Activated B cell treated with CpG ODN at 0.5 μM for 24 hours (primary cell): ENCODE data around the gene CCND3. TPM values are rescaled to one million over a fixed set of nuclear protein-coding genes. Genes with fewer than 3 reads are reported as not detected.

ENCODE experiments used
- ATAC-seq: fragments of 200-7000 bp; cut with Tn5 transposase; one replicate; pipeline ENCODE4 v1.10.0; 2021; ENCODE audit warnings: low read depth, mild to moderate bottlenecking, moderate library complexity
- CTCF ChIA-PET: fragments of 350-600 bp; sonication (Branson Sonifier 250); formaldehyde crosslinking; loops from one replicate; lab custom pipeline; 2021; ENCODE audit warnings: antibody characterized with exemption; lab: Charles Lee
- POLR2A ChIA-PET: fragments of 350-600 bp; sonication (Branson Sonifier 250); formaldehyde crosslinking; loops from one replicate; lab custom pipeline; 2021; ENCODE audit warnings: antibody characterized with exemption; lab: Charles Lee
- DNase-seq: peaks from one replicate; pipeline ENCODE4 v3.0.0; 2022
- H3K27ac Mint-ChIP-seq: one replicate; pipeline ENCODE4 v1.8.0; 2020; ENCODE audit warnings: mixed read lengths
- H3K27me3 Mint-ChIP-seq: one replicate; pipeline ENCODE4 v1.8.0; 2021; ENCODE audit warnings: mixed read lengths
- H3K36me3 Mint-ChIP-seq: one replicate; pipeline ENCODE4 v1.8.0; 2021; ENCODE audit warnings: low read depth, mixed read lengths
- H3K4me1 Mint-ChIP-seq: one replicate; pipeline ENCODE4 v1.8.0; 2021; ENCODE audit warnings: mixed read lengths
- H3K4me3 Mint-ChIP-seq: one replicate; pipeline ENCODE4 v1.8.0; 2020; ENCODE audit warnings: mild to moderate bottlenecking, mixed read lengths
- H3K9me3 Mint-ChIP-seq: one replicate; pipeline ENCODE4 v1.8.0; 2020; ENCODE audit warnings: mixed read lengths
- intact Hi-C: fragments of 100-400 bp; cut with micrococcal nuclease; formaldehyde crosslinking; loops from one replicate; pipeline ENCODE4 v1.15.1; 2024
- total RNA-seq: library from RNA; stranded (reverse); gene quantifications from 2 replicates; pipeline ENCODE4 v1.2.3, GENCODE V29; 2022
- TF ChIP-seq, protein P1 (sequence below): fragments of 200-600 bp; IDR thresholded peaks from one replicate; pipeline ENCODE4 v1.8.0; 2022; ENCODE audit warnings: antibody characterized with exemption, mild to moderate bottlenecking

The CCND3 gene
- total RNA-seq, 1 donor from 2014 or later = 75.2 TPM

DNA sequence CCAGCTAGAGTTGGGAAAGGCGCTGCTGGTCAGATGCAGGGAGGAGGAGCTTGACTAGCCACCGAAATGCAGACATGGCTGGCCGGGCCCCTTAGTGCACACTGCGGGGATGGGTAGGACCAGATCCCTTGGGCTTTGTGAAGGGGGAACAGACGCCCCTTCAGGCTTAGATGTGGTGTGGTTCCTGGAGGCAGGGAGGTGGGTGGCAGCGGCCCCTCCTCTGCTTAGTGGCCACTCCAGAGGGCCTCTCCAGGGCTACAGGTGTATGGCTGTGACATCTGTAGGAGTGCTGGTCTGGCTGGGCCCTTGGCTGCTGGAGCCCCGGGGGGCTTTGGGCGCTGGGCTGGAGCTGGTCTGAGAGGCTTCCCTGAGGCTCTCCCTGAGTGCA, 5.9 kb downstream of the CCND3 start:
- H3K4me1 Mint-ChIP-seq = peaks cover 76% of the 10 kb centered on the region
- ChIA-PET POLR2A (interaction anchor here (0.5 to 13.0 kb wide), 10 partner anchors 10 to 149 kb away, joined by 3 to 195 read pairs (median 4); partner anchors contain the start of genes BYSL, MED20, TAF8 and TOMM6), CTCF (interaction anchor here (1.0 to 4.0 kb wide), 11 partner anchors 13 to 115 kb away, joined by 3 to 32 read pairs (median 7); partner anchors contain the start of genes BYSL, MED20 and TAF8)
- H3K4me3 Mint-ChIP-seq = no peak overlapping the region
- peaks cover 62% of the 10 kb centered on the region for H3K36me3 Mint-ChIP-seq
- DNase-seq (no peak), ATAC-seq (no peak)
- H3K27me3 Mint-ChIP-seq = no peaks in the 10 kb centered on the region
- H3K27ac Mint-ChIP-seq = peak overlapping the region; percentile 65
- intact Hi-C loops = loop anchor here (1.0 kb wide), 5 partner anchors 14 to 148 kb away; partner anchors contain the start of genes BYSL, MED20 and TOMM6
- no peaks in the 10 kb centered on the region for H3K9me3 Mint-ChIP-seq
- TF ChIP-seq, protein P1, sequence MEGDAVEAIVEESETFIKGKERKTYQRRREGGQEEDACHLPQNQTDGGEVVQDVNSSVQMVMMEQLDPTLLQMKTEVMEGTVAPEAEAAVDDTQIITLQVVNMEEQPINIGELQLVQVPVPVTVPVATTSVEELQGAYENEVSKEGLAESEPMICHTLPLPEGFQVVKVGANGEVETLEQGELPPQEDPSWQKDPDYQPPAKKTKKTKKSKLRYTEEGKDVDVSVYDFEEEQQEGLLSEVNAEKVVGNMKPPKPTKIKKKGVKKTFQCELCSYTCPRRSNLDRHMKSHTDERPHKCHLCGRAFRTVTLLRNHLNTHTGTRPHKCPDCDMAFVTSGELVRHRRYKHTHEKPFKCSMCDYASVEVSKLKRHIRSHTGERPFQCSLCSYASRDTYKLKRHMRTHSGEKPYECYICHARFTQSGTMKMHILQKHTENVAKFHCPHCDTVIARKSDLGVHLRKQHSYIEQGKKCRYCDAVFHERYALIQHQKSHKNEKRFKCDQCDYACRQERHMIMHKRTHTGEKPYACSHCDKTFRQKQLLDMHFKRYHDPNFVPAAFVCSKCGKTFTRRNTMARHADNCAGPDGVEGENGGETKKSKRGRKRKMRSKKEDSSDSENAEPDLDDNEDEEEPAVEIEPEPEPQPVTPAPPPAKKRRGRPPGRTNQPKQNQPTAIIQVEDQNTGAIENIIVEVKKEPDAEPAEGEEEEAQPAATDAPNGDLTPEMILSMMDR = no peak

DNA sequence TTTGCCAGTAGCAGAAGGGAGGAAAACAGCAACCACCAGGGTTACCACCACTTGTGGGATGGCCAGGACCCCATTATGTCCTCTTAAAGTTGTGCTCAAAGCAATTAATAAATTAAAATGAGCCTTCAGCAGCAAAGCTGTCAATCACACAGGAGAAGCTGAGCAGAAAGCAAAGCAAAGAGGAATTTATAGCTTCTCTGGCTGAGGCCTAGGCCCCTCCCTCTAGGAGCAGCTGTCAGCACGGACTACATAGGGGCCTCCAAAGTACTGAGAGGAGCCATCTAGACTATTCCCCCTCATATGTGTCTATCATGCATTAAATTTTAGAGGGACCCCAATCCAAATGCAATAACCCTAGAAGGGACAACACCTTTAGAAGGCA, 6.4 kb downstream of the CCND3 start:
- no peaks in the 10 kb centered on the region for H3K27me3 Mint-ChIP-seq
- ATAC-seq (no peak), DNase-seq (no peak)
- peak overlapping the region; percentile 65 for H3K27ac Mint-ChIP-seq
- no peak overlapping the region for H3K4me3 Mint-ChIP-seq
- CTCF ChIA-PET = interaction anchor here (1.0 to 4.0 kb wide), 9 partner anchors 12 to 115 kb away, joined by 4 to 32 read pairs (median 7); partner anchors contain the start of genes BYSL, MED20 and TAF8
- POLR2A ChIA-PET = interaction anchor here (0.5 to 13.0 kb wide), 8 partner anchors 9 to 148 kb away, joined by 3 to 195 read pairs (median 6); partner anchors contain the start of genes BYSL, MED20, TAF8 and TOMM6
- H3K4me1 Mint-ChIP-seq = peaks cover 71% of the 10 kb centered on the region
- intact Hi-C loops = no loop called here
- TF ChIP-seq, protein P1 = no peak
- no peaks in the 10 kb centered on the region for H3K9me3 Mint-ChIP-seq
- H3K36me3 Mint-ChIP-seq = peaks cover 64% of the 10 kb centered on the region

DNA sequence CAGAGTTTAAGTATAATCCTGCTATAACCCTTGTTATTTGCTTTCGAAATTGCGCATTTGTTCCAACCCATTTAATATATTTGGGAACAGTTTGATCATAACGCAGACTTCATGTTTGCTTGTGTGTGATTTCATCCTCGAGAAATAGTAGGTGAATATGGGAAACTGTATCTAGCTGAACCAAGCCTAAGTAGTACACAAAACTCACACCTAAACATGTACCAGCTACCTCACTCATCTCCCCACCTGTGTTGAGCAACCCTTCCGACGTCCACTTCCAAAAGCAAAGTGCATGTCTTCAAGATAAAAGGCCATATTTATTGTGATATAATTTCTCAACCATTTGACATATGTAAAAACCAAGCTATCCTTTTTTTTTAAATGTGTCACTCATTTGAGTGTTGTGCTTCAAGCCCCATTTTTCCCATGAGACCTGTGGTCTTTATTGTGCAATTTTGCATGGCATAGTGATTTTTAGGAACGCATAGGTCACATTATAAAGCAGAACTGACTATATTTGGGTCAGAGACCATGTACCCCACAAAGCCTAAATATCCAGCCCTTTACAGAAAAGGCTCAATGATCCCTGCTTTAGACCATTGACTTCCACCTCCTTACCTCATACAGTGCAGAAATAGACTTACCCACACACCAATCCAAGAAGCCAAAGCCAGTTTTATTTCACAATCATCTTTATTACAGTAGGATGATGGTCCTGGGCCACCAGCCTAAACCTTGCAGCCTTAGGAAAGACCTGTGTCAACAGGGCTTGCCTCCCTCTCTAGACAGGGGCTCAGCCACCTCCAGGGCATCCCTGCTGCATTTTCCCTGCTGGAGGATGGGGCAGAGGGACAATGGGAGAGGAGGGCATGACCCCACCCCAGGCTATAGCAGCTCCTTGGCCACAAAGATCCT, 7.1 kb downstream of the CCND3 start:
- H3K27me3 Mint-ChIP-seq = no peaks in the 10 kb centered on the region
- H3K4me1 Mint-ChIP-seq = peaks cover 65% of the 10 kb centered on the region
- H3K27ac Mint-ChIP-seq = peak overlapping the region; percentile 65
- H3K4me3 Mint-ChIP-seq = peak overlapping the region; percentile 25
- ChIA-PET CTCF (interaction anchor here (1.8 to 4.0 kb wide), 6 partner anchors 12 to 109 kb away, joined by 5 to 32 read pairs (median 8); partner anchors contain the start of genes BYSL and MED20), POLR2A (interaction anchor here (0.9 to 13.0 kb wide), 8 partner anchors 10 to 147 kb away, joined by 3 to 195 read pairs (median 6); partner anchors contain the start of genes BYSL, MED20, TAF8 and TOMM6)
- H3K9me3 Mint-ChIP-seq = no peaks in the 10 kb centered on the region
- ATAC-seq (peak; percentile 16), DNase-seq (no peak)
- TF ChIP-seq, protein P1 = no peak
- intact Hi-C loops = no loop called here
- H3K36me3 Mint-ChIP-seq = peaks cover 69% of the 10 kb centered on the region

DNA sequence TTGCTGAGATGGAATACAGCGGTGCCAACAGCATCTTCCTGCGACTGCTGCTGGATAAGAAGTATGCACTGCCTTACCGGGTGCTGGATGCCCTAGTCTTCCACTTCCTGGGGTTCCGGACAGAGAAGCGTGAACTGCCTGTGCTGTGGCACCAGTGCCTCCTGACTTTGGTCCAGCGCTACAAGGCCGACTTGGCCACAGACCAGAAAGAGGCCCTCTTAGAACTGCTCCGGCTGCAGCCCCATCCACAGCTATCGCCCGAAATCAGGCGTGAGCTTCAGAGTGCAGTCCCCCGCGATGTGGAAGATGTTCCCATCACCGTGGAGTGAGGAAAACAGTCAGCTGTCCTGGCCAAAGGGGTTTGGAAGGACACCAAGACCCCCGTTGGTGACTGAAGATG, 9.2 kb downstream of the CCND3 start:
- ChIA-PET CTCF (no interaction called here), POLR2A (interaction anchor here (13.0 kb wide), 1 partner anchor 113 kb away, joined by 195 read pairs; the partner anchor contains the start of gene TAF8)
- H3K9me3 Mint-ChIP-seq = no peaks in the 10 kb centered on the region
- ATAC-seq (no peak), DNase-seq (no peak)
- peaks cover 43% of the 10 kb centered on the region for H3K4me1 Mint-ChIP-seq
- no peaks in the 10 kb centered on the region for H3K27me3 Mint-ChIP-seq
- no peak overlapping the region for H3K4me3 Mint-ChIP-seq
- no peak overlapping the region for H3K27ac Mint-ChIP-seq
- intact Hi-C loops = no loop called here
- TF ChIP-seq, protein P1 = no peak
- peaks cover 87% of the 10 kb centered on the region for H3K36me3 Mint-ChIP-seq
